Hepatocyte (in vitro differentiated cells): ENCODE measurements around the gene NT5C1B. TPM values are rescaled to one million over a fixed set of nuclear protein-coding genes. Genes with fewer than 3 reads are reported as not detected.

ENCODE experiments used
- DNase-seq: peaks from one replicate; pipeline ENCODE4 v3.0.0-alpha.2; 2016; ENCODE audit warnings: low spot score
- H2AFZ ChIP-seq: fragments of 200-600 bp; sonication (generic); 2 replicates; pipeline ENCODE4 v1.6.0; 2016; ENCODE audit warnings: antibody characterized with exemption, mild to moderate bottlenecking
- H3K27ac ChIP-seq: fragments of 200-600 bp; sonication (generic); 2 replicates; pipeline ENCODE4 v1.5.1; 2016; ENCODE audit warnings: mild to moderate bottlenecking
- H3K27me3 ChIP-seq: fragments of 200-600 bp; sonication (generic); 2 replicates; pipeline ENCODE4 v1.6.1; 2016
- H3K36me3 ChIP-seq: fragments of 200-600 bp; sonication (generic); replicated peaks from 2 replicates; pipeline ENCODE4 v1.5.1; 2016; ENCODE audit warnings: low read depth; ENCODE audit not compliant: insufficient read depth
- H3K4me1 ChIP-seq: fragments of 200-600 bp; sonication (generic); 2 replicates; pipeline ENCODE4 v1.5.1; 2016; ENCODE audit warnings: mild to moderate bottlenecking, moderate library complexity; ENCODE audit not compliant: insufficient read depth
- H3K4me2 ChIP-seq: fragments of 200-600 bp; sonication (generic); 2 replicates; pipeline ENCODE4 v1.6.0; 2016
- H3K4me3 ChIP-seq: fragments of 200-600 bp; sonication (generic); 2 replicates; pipeline ENCODE4 v1.5.1; 2016; ENCODE audit warnings: mild to moderate bottlenecking
- H3K79me2 ChIP-seq: fragments of 200-600 bp; sonication (generic); 2 replicates; pipeline ENCODE4 v1.6.0; 2017; ENCODE audit warnings: mild to moderate bottlenecking
- H3K9me2 ChIP-seq: fragments of 200-600 bp; sonication (generic); replicated peaks from 2 replicates; pipeline ENCODE4 v1.6.0; 2017; ENCODE audit warnings: mild to moderate bottlenecking; ENCODE audit not compliant: insufficient read depth
- H3K9me3 ChIP-seq: fragments of 200-600 bp; sonication (generic); 2 replicates; pipeline ENCODE4 v1.5.1; 2016; ENCODE audit warnings: low read depth, mild to moderate bottlenecking
- H4K20me1 ChIP-seq: fragments of 200-600 bp; sonication (generic); 2 replicates; pipeline ENCODE4 v1.6.0; 2016; ENCODE audit warnings: mild to moderate bottlenecking; ENCODE audit not compliant: insufficient read depth, poor library complexity, severe bottlenecking
- CTCF ChIP-seq: fragments of 200-600 bp; sonication (generic); IDR thresholded peaks from 2 replicates; pipeline ENCODE4 v1.5.1; 2016; ENCODE audit warnings: antibody characterized with exemption, mild to moderate bottlenecking; ENCODE audit not compliant: poor library complexity
- EZH2 ChIP-seq: fragments of 200-600 bp; sonication (generic); IDR thresholded peaks from 2 replicates; pipeline ENCODE4 v1.6.1; 2016; ENCODE audit warnings: antibody characterized with exemption, mild to moderate bottlenecking, borderline replicate concordance
- EZH2phosphoT487 ChIP-seq: fragments of 200-600 bp; sonication (generic); IDR thresholded peaks from one replicate; pipeline ENCODE4 v1.6.1; 2018; ENCODE audit warnings: antibody characterized with exemption, mild to moderate bottlenecking, low read depth, moderate library complexity; ENCODE audit not compliant: unreplicated experiment, severe bottlenecking
- WGBS: methylation state at CpG from one replicate; pipeline ENCODE4 v1.1.6; 2016; ENCODE audit warnings: low lambda C conversion rate; ENCODE audit errors: missing lambda C conversion rate; 5-methylcytosine and 5-hydroxymethylcytosine counted together
- polyA plus RNA-seq: library from polyadenylated mRNA; unstranded; fragments of >200 nt; fragmentation: Nextera tagmentation; extraction: Ambion mirVana; gene quantifications from 2 replicates; pipeline ENCODE4 v1.2.1, GENCODE V29; 2016
- total RNA-seq: library from RNA; depleted of rRNA; stranded (reverse); fragments of >200 nt; gene quantifications from 2 replicates; pipeline ENCODE4 v1.2.3, GENCODE V29; 2014

The NT5C1B gene
- total and polyA plus RNA-seq, 2 experiments from 2014 or later, result 0.22 TPM; not detected in 1

GRCh38 chr2:18602298-18602697 is 12.9 kb upstream of the NT5C1B start:
- DNase-seq, result no peak
- H3K79me2 ChIP-seq, result no peaks in the 10 kb centered on the region
- TF ChIP-seq EZH2 (no peak), EZH2phosphoT487 (no peak), CTCF (no peak)
- H3K4me3 ChIP-seq, result no peak overlapping the region
- H2AFZ ChIP-seq, result no peak overlapping the region
- H3K9me3 ChIP-seq, result no peaks in the 10 kb centered on the region
- H3K4me1 ChIP-seq, result peaks cover 12% of the 10 kb centered on the region
- no peaks in the 10 kb centered on the region for H4K20me1 ChIP-seq
- H3K36me3 ChIP-seq, result no peaks in the 10 kb centered on the region
- H3K9me2 ChIP-seq, result no peaks in the 10 kb centered on the region
- H3K27ac ChIP-seq, result no peak overlapping the region
- H3K27me3 ChIP-seq, result no peaks in the 10 kb centered on the region
- H3K4me2 ChIP-seq, result no peak overlapping the region
- WGBS, result 92% methylated on average over 2 of the region's 2 CpGs

GRCh38 chr2:18600255-18600613 is 10.9 kb upstream of the NT5C1B start:
- Histone ChIP-seq H3K4me2 (no peak overlapping the region), H3K36me3 (no peaks in the 10 kb centered on the region), H3K4me1 (peaks cover 12% of the 10 kb centered on the region), H3K9me2 (no peaks in the 10 kb centered on the region), H3K9me3 (no peaks in the 10 kb centered on the region), H3K27ac (no peak overlapping the region), H3K27me3 (no peaks in the 10 kb centered on the region), H4K20me1 (no peaks in the 10 kb centered on the region), H2AFZ (no peak overlapping the region), H3K79me2 (no peaks in the 10 kb centered on the region), H3K4me3 (no peak overlapping the region)
- DNase-seq, result no peak
- WGBS, result 73% methylated on average over 2 of the region's 2 CpGs
- TF ChIP-seq EZH2, result no peak
- TF ChIP-seq CTCF, result no peak
- no peak for TF ChIP-seq EZH2phosphoT487

GRCh38 chr2:18599509-18600254 is 10.3 kb upstream of the NT5C1B start:
- Histone ChIP-seq H3K4me1 (peaks cover 12% of the 10 kb centered on the region), H3K36me3 (no peaks in the 10 kb centered on the region), H3K27me3 (no peaks in the 10 kb centered on the region), H3K4me2 (no peak overlapping the region), H3K9me2 (no peaks in the 10 kb centered on the region), H4K20me1 (no peaks in the 10 kb centered on the region), H3K27ac (no peak overlapping the region), H3K9me3 (no peaks in the 10 kb centered on the region), H3K4me3 (no peak overlapping the region), H2AFZ (no peak overlapping the region), H3K79me2 (no peaks in the 10 kb centered on the region)
- 51% methylated on average over 2 of the region's 2 CpGs for WGBS
- TF ChIP-seq EZH2phosphoT487 (no peak), EZH2 (no peak), CTCF (no peak)
- no peak for DNase-seq
